A549 (cell line): ENCODE data around the gene CCND1. TPM values are rescaled to one million over a fixed set of nuclear protein-coding genes. Genes with fewer than 3 reads are reported as not detected.

Experiments
- ATAC-seq, 2 experiments: fragments of 200-7000 bp in 1 of 2; fragments of >200 bp in 1 of 2; cut with Nextera tagmentation in 1 of 2; cut with Tn5 transposase in 1 of 2; 3 replicates each; pipeline versions ENCODE4 v1.8.0 to v1.9.1; 2018 to 2020; ENCODE audit warnings: mild to moderate bottlenecking in 1 of 2, moderate library complexity in 1 of 2
- CTCF ChIA-PET: fragments of 300-600 bp; sonication (Branson Sonifier 250); formaldehyde crosslinking; extraction: SDS; loops from one replicate; lab custom pipeline; 2021; ENCODE audit warnings: antibody characterized with exemption, inconsistent platforms; lab: Yijun Ruan, JAX
- POLR2A ChIA-PET: fragments of 350-600 bp; formaldehyde crosslinking; extraction: SDS; loops from one replicate; lab custom pipeline; 2021; ENCODE audit warnings: antibody characterized with exemption, inconsistent platforms; lab: Yijun Ruan, JAX
- DNase-seq, 2 experiments: peaks; one replicate each; pipeline versions ENCODE4 v3.0.0 to v3.0.0-alpha.2; 2011 to 2016; ENCODE audit warnings: low read depth in 1 of 2, low spot score in 1 of 2
- FAIRE-seq: peaks from 2 replicates; lab custom pipeline; 2011; peaks lifted over from hg19 to GRCh38; lab: Jason Lieb, UNC
- H3K27ac ChIP-seq, 2 experiments: fragments of >200 bp; sonication (Bioruptor Twin); formaldehyde crosslinking; 3 replicates each; pipeline ENCODE4 v1.5.1; 2016 to 2017
- H3K4me1 ChIP-seq: fragments of >200 bp; sonication (Bioruptor Twin); formaldehyde crosslinking; 3 replicates; pipeline ENCODE4 v1.6.1; 2016
- H3K4me2 ChIP-seq: fragments of >200 bp; sonication (Bioruptor Twin); formaldehyde crosslinking; 3 replicates; pipeline ENCODE4 v1.6.1; 2016
- H3K4me3 ChIP-seq: fragments of >200 bp; sonication (Bioruptor Twin); formaldehyde crosslinking; 3 replicates; pipeline ENCODE4 v1.5.1; 2016
- H3K9me3 ChIP-seq: fragments of >200 bp; sonication (Bioruptor Twin); formaldehyde crosslinking; 3 replicates; pipeline ENCODE4 v1.6.1; 2016
- BHLHE40 ChIP-seq: IDR thresholded peaks from 2 replicates; pipeline ENCODE4 v1.6.1; 2012; ENCODE audit warnings: low read depth, low read length, inconsistent platforms
- CBX2 ChIP-seq: fragments of 200-600 bp; sonication (generic); IDR thresholded peaks from 2 replicates; pipeline ENCODE4 v1.6.1; 2016; ENCODE audit warnings: low read depth, mild to moderate bottlenecking, borderline replicate concordance
- CEBPB ChIP-seq, 2 experiments: fragments of >200 bp in 1 of 2; sonication (Bioruptor Twin) in 1 of 2; formaldehyde crosslinking in 1 of 2; IDR thresholded peaks; 2 replicates each; pipeline ENCODE4 v1.6.1; 2012 to 2016
- CHD2 ChIP-seq: fragments of 150-350 bp; IDR thresholded peaks from 2 replicates; pipeline ENCODE4 v1.6.1; 2014; ENCODE audit warnings: low read length; ENCODE audit not compliant: partially characterized antibody
- CHD4 ChIP-seq: fragments of 200-600 bp; sonication (generic); IDR thresholded peaks from 2 replicates; pipeline ENCODE4 v1.6.1; 2016; ENCODE audit warnings: antibody characterized with exemption, mild to moderate bottlenecking, borderline replicate concordance
- EHF ChIP-seq: fragments of 250-450 bp; sonication (Bioruptor Pico); IDR thresholded peaks from 2 replicates; pipeline ENCODE4 v1.5.0; 2020; ENCODE audit warnings: mild to moderate bottlenecking
- ESRRA ChIP-seq: fragments of 150-350 bp; IDR thresholded peaks from 2 replicates; pipeline ENCODE4 v1.6.1; 2014; ENCODE audit warnings: mild to moderate bottlenecking, low read length, borderline replicate concordance
- FOSB ChIP-seq: fragments of 250-450 bp; sonication (Bioruptor Pico); IDR thresholded peaks from 2 replicates; pipeline ENCODE4 v1.5.0; 2020; ENCODE audit warnings: mild to moderate bottlenecking, moderate library complexity
- GATA3 ChIP-seq: IDR thresholded peaks from 2 replicates; pipeline ENCODE4 v1.6.1; 2012; ENCODE audit warnings: borderline replicate concordance
- HES2 ChIP-seq: fragments of >200 bp; sonication (Bioruptor Twin); formaldehyde crosslinking; IDR thresholded peaks from 2 replicates; pipeline ENCODE4 v1.6.1; 2016
- HEYL ChIP-seq: fragments of 250-450 bp; sonication (Bioruptor Pico); IDR thresholded peaks from 2 replicates; pipeline ENCODE4 v1.8.0; 2021; ENCODE audit warnings: mild to moderate bottlenecking, moderate library complexity
- HOXB13 ChIP-seq: fragments of 250-450 bp; sonication (Bioruptor Pico); IDR thresholded peaks from 2 replicates; pipeline ENCODE4 v1.5.0; 2020; ENCODE audit warnings: low read depth, mild to moderate bottlenecking, moderate library complexity
- KDM1A ChIP-seq: fragments of 200-600 bp; sonication (generic); IDR thresholded peaks from 2 replicates; pipeline ENCODE4 v1.6.1; 2016; ENCODE audit warnings: low read depth, mild to moderate bottlenecking
- MAFK ChIP-seq: fragments of 450-650 bp; IDR thresholded peaks from 2 replicates; pipeline ENCODE4 v1.6.1; 2014; ENCODE audit not compliant: partially characterized antibody
- MAZ ChIP-seq: fragments of 150-350 bp; IDR thresholded peaks from 2 replicates; pipeline ENCODE4 v1.6.1; 2014; ENCODE audit warnings: antibody characterized with exemption, low read depth, low read length, borderline replicate concordance
- MYC ChIP-seq: IDR thresholded peaks from 2 replicates; pipeline ENCODE4 v1.6.1; 2012; ENCODE audit warnings: mild to moderate bottlenecking, inconsistent platforms, low read length, improper control_type of control experiment, borderline replicate concordance
- NPAS2 ChIP-seq: fragments of 250-450 bp; sonication (Bioruptor Pico); IDR thresholded peaks from 2 replicates; pipeline ENCODE4 v1.8.0; 2022; ENCODE audit warnings: mild to moderate bottlenecking, moderate library complexity, borderline replicate concordance
- NR3C1 ChIP-seq: fragments of >200 bp; sonication (Bioruptor Twin); formaldehyde crosslinking; IDR thresholded peaks from 3 replicates; pipeline ENCODE4 v1.6.1; 2017
- POLR2A ChIP-seq: IDR thresholded peaks from 2 replicates; pipeline ENCODE4 v1.6.1; 2012; ENCODE audit warnings: mild to moderate bottlenecking, low read length
- RARB ChIP-seq: fragments of 250-450 bp; sonication (Bioruptor Pico); IDR thresholded peaks from 2 replicates; pipeline ENCODE4 v1.8.0; 2021; ENCODE audit warnings: mild to moderate bottlenecking, moderate library complexity
- RFX5 ChIP-seq: fragments of 450-650 bp; IDR thresholded peaks from 2 replicates; pipeline ENCODE4 v1.7.1; 2014; ENCODE audit warnings: antibody characterized with exemption, mild to moderate bottlenecking, moderate library complexity
- SMC3 ChIP-seq: fragments of >200 bp; sonication (Bioruptor Twin); formaldehyde crosslinking; IDR thresholded peaks from 3 replicates; pipeline ENCODE4 v1.6.1; 2018; ENCODE audit warnings: inconsistent platforms
- SREBF2 ChIP-seq: fragments of 450-650 bp; IDR thresholded peaks from 2 replicates; pipeline ENCODE4 v1.6.1; 2014; ENCODE audit warnings: mild to moderate bottlenecking, moderate library complexity
- TFCP2L1 ChIP-seq: fragments of 250-450 bp; sonication (Bioruptor Pico); IDR thresholded peaks from 2 replicates; pipeline ENCODE4 v1.5.0; 2021; ENCODE audit warnings: mild to moderate bottlenecking
- TP53 ChIP-seq: fragments of 250-450 bp; sonication (Bioruptor Pico); IDR thresholded peaks from 2 replicates; pipeline ENCODE4 v1.5.0; 2021; ENCODE audit warnings: mild to moderate bottlenecking, moderate library complexity
- ZFP36 ChIP-seq: fragments of 450-650 bp; IDR thresholded peaks from 2 replicates; pipeline ENCODE4 v1.6.1; 2014; ENCODE audit warnings: borderline replicate concordance; ENCODE audit not compliant: partially characterized antibody
- ZSCAN20 ChIP-seq: fragments of 250-450 bp; sonication (Bioruptor Pico); IDR thresholded peaks from 2 replicates; pipeline ENCODE4 v1.8.0; 2022; ENCODE audit warnings: mild to moderate bottlenecking, moderate library complexity
- WGBS: methylation state at CpG from one replicate; pipeline ENCODE4 v1.1.6; 2017; ENCODE audit errors: missing lambda C conversion rate; 5-methylcytosine and 5-hydroxymethylcytosine counted together
- polyA plus RNA-seq, 4 experiments: library from polyadenylated mRNA; depleted of rRNA in 3 of 4; stranded (reverse); fragments of >200 nt; fragmentation: RNase III in 1 of 4; extraction: RNeasy Plus Mini Kit Qiagen cat#74134 plus additional on column Dnase treatment in 1 of 4; gene quantifications; 2 replicates in 3 of 4; 3 replicates in 1 of 4; pipeline ENCODE4 v1.2.3, GENCODE V29; 2011 to 2017
- TF ChIP-seq, protein P1 (sequence below): IDR thresholded peaks from 2 replicates; pipeline ENCODE4 v1.6.1; 2012; ENCODE audit warnings: low read depth, borderline replicate concordance
- TF ChIP-seq, protein P2 (sequence below): fragments of 250-450 bp; sonication (Bioruptor Pico); IDR thresholded peaks from 2 replicates; pipeline ENCODE4 v1.5.0; 2020; ENCODE audit warnings: low read depth, mild to moderate bottlenecking, moderate library complexity

CCND1 gene
- polyA plus RNA-seq, 2 of the 4 experiments (the other 2 are of a cell fraction): 131 to 136 TPM

GRCh38 chr11:69614085-69614484, 26.9 kb upstream of the CCND1 start:
- ChIA-PET CTCF (no interaction called here), POLR2A (no interaction called here)
- no peak for ATAC-seq
- 81% methylated on average over 8 of the region's 8 CpGs for WGBS
- TF ChIP-seq FOSB (CRISPR knock-in tag) (no peak), POLR2A (no peak), TFCP2L1 (CRISPR knock-in tag) (no peak), CBX2 (no peak), BHLHE40 (no peak), SMC3 (no peak), SREBF2 (no peak), CHD4 (no peak), ZSCAN20 (CRISPR knock-in tag) (no peak), MYC (no peak), TP53 (CRISPR knock-in tag) (no peak), EHF (no peak), KDM1A (no peak)
- TF ChIP-seq, protein P1, sequence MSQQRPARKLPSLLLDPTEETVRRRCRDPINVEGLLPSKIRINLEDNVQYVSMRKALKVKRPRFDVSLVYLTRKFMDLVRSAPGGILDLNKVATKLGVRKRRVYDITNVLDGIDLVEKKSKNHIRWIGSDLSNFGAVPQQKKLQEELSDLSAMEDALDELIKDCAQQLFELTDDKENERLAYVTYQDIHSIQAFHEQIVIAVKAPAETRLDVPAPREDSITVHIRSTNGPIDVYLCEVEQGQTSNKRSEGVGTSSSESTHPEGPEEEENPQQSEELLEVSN: no peak
- no peaks in the 10 kb centered on the region for H3K9me3 ChIP-seq
- no peaks in the 10 kb centered on the region for H3K4me1 ChIP-seq
- no peak overlapping the region for H3K27ac ChIP-seq
- FAIRE-seq: no peak
- H3K4me2 ChIP-seq: no peak overlapping the region
- DNase-seq: no peak
- H3K4me3 ChIP-seq: no peak overlapping the region

GRCh38 chr11:69615545-69616278, 25.2 kb upstream of the CCND1 start:
- no peak for DNase-seq
- no peaks in the 10 kb centered on the region for H3K9me3 ChIP-seq
- H3K4me1 ChIP-seq: no peaks in the 10 kb centered on the region
- no peak overlapping the region for H3K4me2 ChIP-seq
- TF ChIP-seq CBX2 (no peak), HOXB13 (CRISPR knock-in tag) (no peak), RFX5 (no peak), RARB (CRISPR knock-in tag) (no peak), NR3C1 (no peak), ZSCAN20 (CRISPR knock-in tag) (no peak), POLR2A (no peak)
- TF ChIP-seq, protein P2, sequence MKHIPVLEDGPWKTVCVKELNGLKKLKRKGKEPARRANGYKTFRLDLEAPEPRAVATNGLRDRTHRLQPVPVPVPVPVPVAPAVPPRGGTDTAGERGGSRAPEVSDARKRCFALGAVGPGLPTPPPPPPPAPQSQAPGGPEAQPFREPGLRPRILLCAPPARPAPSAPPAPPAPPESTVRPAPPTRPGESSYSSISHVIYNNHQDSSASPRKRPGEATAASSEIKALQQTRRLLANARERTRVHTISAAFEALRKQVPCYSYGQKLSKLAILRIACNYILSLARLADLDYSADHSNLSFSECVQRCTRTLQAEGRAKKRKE (CRISPR knock-in tag): no peak
- TF ChIP-seq, all 56 proteins: peak for 0
- ChIA-PET POLR2A (no interaction called here), CTCF (interaction anchor here (1.2 kb wide), 1 partner anchor 326 kb away, joined by 3 read pairs; no protein-coding TSS in a partner anchor)
- FAIRE-seq (no peak), ATAC-seq (no peak)
- no peak overlapping the region for H3K27ac ChIP-seq
- 83% methylated on average over 14 of the region's 16 CpGs for WGBS
- no peak overlapping the region for H3K4me3 ChIP-seq

GRCh38 chr11:69617220-69617619, 23.7 kb upstream of the CCND1 start:
- WGBS: 71% methylated on average over 4 of the region's 4 CpGs
- DNase-seq (no peak), FAIRE-seq (no peak), ATAC-seq (no peak)
- no peak overlapping the region for H3K4me3 ChIP-seq
- H3K4me1 ChIP-seq: no peaks in the 10 kb centered on the region
- ChIA-PET CTCF (interaction anchor here (1.5 kb wide), 1 partner anchor 11 kb away, joined by 5 read pairs; no protein-coding TSS in a partner anchor), POLR2A (no interaction called here)
- no peaks in the 10 kb centered on the region for H3K9me3 ChIP-seq
- no peak overlapping the region for H3K4me2 ChIP-seq
- no peak overlapping the region for H3K27ac ChIP-seq
- TF ChIP-seq ZFP36 (no peak), CEBPB (IDR thresholded peaks at IDR 0.05) (no peak), SMC3 (no peak), NPAS2 (CRISPR knock-in tag) (no peak), MAZ (no peak), ESRRA (no peak), NR3C1 (no peak), SREBF2 (no peak), HES2 (no peak), MAFK (no peak), GATA3 (no peak), CHD2 (no peak), HEYL (CRISPR knock-in tag) (no peak)
